G401.6 (cell line): ENCODE results near the gene AUTS2.
"Not testable (repeated sequence)": the region's sequence is repeated elsewhere in the genome, so short reads cannot be mapped to it uniquely, and the experiment has no call there.

ENCODE experiments used
- FAIRE-seq: peaks from 2 replicates; lab custom pipeline; 2012; peaks lifted over from hg19 to GRCh38; lab: Jason Lieb, UNC

The AUTS2 gene

GRCh38 chr7:70790215-70791073 lies 1192.2 kb downstream of the AUTS2 start:
- no peak for FAIRE-seq

- FAIRE-seq: no peak
These were observed 1193.1 kb downstream of the AUTS2 start for GRCh38 chr7:70791341-70791740.

- no peak for FAIRE-seq
These were observed 1194.8 kb downstream of the AUTS2 start for GRCh38 chr7:70793060-70793459.

- FAIRE-seq: no peak
These were observed 1195.5 kb downstream of the AUTS2 start for GRCh38 chr7:70793821-70794220.

GRCh38 chr7:70794962-70795361 lies 1196.7 kb downstream of the AUTS2 start:
- FAIRE-seq: no peak

GRCh38 chr7:70795948-70796347 lies 1197.7 kb downstream of the AUTS2 start:
- FAIRE-seq: no peak

GRCh38 chr7:70797109-70797514 lies 1198.8 kb downstream of the AUTS2 start:
- no peak for FAIRE-seq

- FAIRE-seq: no peak
These were observed 1201.6 kb downstream of the AUTS2 start for GRCh38 chr7:70799841-70800405.

- no peak for FAIRE-seq
These were observed 1207.1 kb downstream of the AUTS2 start for GRCh38 chr7:70805360-70805759.

GRCh38 chr7:70807650-70808049 lies 1209.4 kb downstream of the AUTS2 start:
- FAIRE-seq: no peak

GRCh38 chr7:70808876-70809275 lies 1210.6 kb downstream of the AUTS2 start:
- no peak for FAIRE-seq

GRCh38 chr7:70810558-70811139 lies 1212.4 kb downstream of the AUTS2 start:
- no peak for FAIRE-seq

- FAIRE-seq: no peak
These were observed 1214.2 kb downstream of the AUTS2 start for GRCh38 chr7:70812511-70812910.

GRCh38 chr7:70822490-70822889 lies 1224.2 kb downstream of the AUTS2 start:
- FAIRE-seq: not testable (repeated sequence)

- FAIRE-seq: no peak
These were observed 1231.2 kb downstream of the AUTS2 start for GRCh38 chr7:70829221-70830059.

- no peak for FAIRE-seq
These were observed 1231.8 kb downstream of the AUTS2 start for GRCh38 chr7:70830060-70830395.

GRCh38 chr7:70830426-70830825 lies 1232.2 kb downstream of the AUTS2 start:
- FAIRE-seq: no peak

GRCh38 chr7:70833726-70834125 lies 1235.5 kb downstream of the AUTS2 start:
- no peak for FAIRE-seq

GRCh38 chr7:70834424-70834823 lies 1236.1 kb downstream of the AUTS2 start:
- FAIRE-seq: no peak

GRCh38 chr7:70835658-70836057 lies 1237.4 kb downstream of the AUTS2 start:
- no peak for FAIRE-seq

- FAIRE-seq: no peak
These were observed 1238.0 kb downstream of the AUTS2 start for GRCh38 chr7:70836279-70836678.

- no peak for FAIRE-seq
These were observed 1238.7 kb downstream of the AUTS2 start for GRCh38 chr7:70836946-70837345.

GRCh38 chr7:70837589-70837988 lies 1239.3 kb downstream of the AUTS2 start:
- FAIRE-seq: no peak
